DND-41 (cell line): ENCODE data around the gene TYK2.
"Not testable (repeated sequence)": the region's sequence is repeated elsewhere in the genome, so short reads cannot be mapped to it uniquely, and the experiment has no call there.

Experiments
- ATAC-seq: fragments of 200-7000 bp; cut with Tn5 transposase; 3 replicates; pipeline ENCODE4 v1.9.1; 2021; ENCODE audit warnings: low read depth; ENCODE audit not compliant: insufficient read depth
- DNase-seq: peaks from one replicate; pipeline ENCODE4 v3.0.0-alpha.2; 2020
- H2AFZ ChIP-seq: 2 replicates; pipeline ENCODE4 v1.6.0; 2012; ENCODE audit warnings: low read depth, low read length
- H3K27ac ChIP-seq: 2 replicates; pipeline ENCODE4 v1.5.1; 2012; ENCODE audit warnings: low read length, inconsistent platforms
- H3K27me3 ChIP-seq: fragments of 200-600 bp; sonication (generic); 2 replicates; pipeline ENCODE4 v1.6.0; 2012; ENCODE audit warnings: low read length, mild to moderate bottlenecking, inconsistent platforms; ENCODE audit not compliant: insufficient read depth, poor library complexity
- H3K36me3 ChIP-seq: 2 replicates; pipeline ENCODE4 v1.5.1; 2012; ENCODE audit warnings: low read length, inconsistent platforms; ENCODE audit not compliant: insufficient read depth
- H3K4me1 ChIP-seq: 2 replicates; pipeline ENCODE4 v1.5.1; 2012; ENCODE audit warnings: mild to moderate bottlenecking, low read length; ENCODE audit not compliant: insufficient read depth
- H3K4me2 ChIP-seq: 2 replicates; pipeline ENCODE4 v1.6.0; 2012; ENCODE audit warnings: mild to moderate bottlenecking, moderate library complexity, low read length, inconsistent platforms; ENCODE audit not compliant: insufficient read depth
- H3K4me3 ChIP-seq, 2 experiments: fragments of 200-600 bp in 1 of 2; shearing (Covaris generic) in 1 of 2; 2 replicates each; pipeline ENCODE4 v1.5.1; 2012 to 2016; ENCODE audit warnings: inconsistent platforms in 2 of 2, low read length in 2 of 2, mild to moderate bottlenecking in 2 of 2, low read depth in 1 of 2, moderate library complexity in 1 of 2
- H3K79me2 ChIP-seq: 2 replicates; pipeline ENCODE4 v1.6.0; 2012; ENCODE audit warnings: low read length, inconsistent platforms; ENCODE audit not compliant: insufficient read depth
- H3K9ac ChIP-seq: 2 replicates; pipeline ENCODE4 v1.6.0; 2012; ENCODE audit warnings: low read depth, mild to moderate bottlenecking, inconsistent platforms, low read length, moderate library complexity
- H3K9me3 ChIP-seq: 2 replicates; pipeline ENCODE4 v1.5.1; 2012; ENCODE audit warnings: low read length, moderate library complexity, mild to moderate bottlenecking, inconsistent platforms; ENCODE audit not compliant: insufficient read depth, severe bottlenecking
- H4K20me1 ChIP-seq: 2 replicates; pipeline ENCODE4 v1.6.0; 2012; ENCODE audit warnings: low read length; ENCODE audit not compliant: insufficient read depth
- CTCF ChIP-seq: IDR thresholded peaks from 2 replicates; pipeline ENCODE4 v1.5.1; 2012; ENCODE audit warnings: borderline replicate concordance, low read length, moderate library complexity, mild to moderate bottlenecking; ENCODE audit not compliant: poor library complexity, severe bottlenecking; ENCODE audit errors: extremely low read depth
- EZH2 ChIP-seq: IDR thresholded peaks from 3 replicates; pipeline ENCODE4 v1.6.1; 2012; ENCODE audit warnings: borderline replicate concordance, low read depth, mild to moderate bottlenecking, moderate library complexity, low read length, inconsistent platforms; ENCODE audit not compliant: severe bottlenecking

Gene TYK2

GRCh38 chr19:10388957-10389356 lies 8.6 kb upstream of the TYK2 start:
- Histone ChIP-seq H4K20me1 (no peaks in the 10 kb centered on the region; the same call in 1 of the 2 replicates), H3K4me2 (no peak overlapping the region), H3K79me2 (no peaks in the 10 kb centered on the region), H3K36me3 (peaks cover 36% of the 10 kb centered on the region), H3K27me3 (no peaks in the 10 kb centered on the region), H3K4me3 (no peak overlapping the region), H2AFZ (no peak overlapping the region), H3K27ac (no peak overlapping the region), H3K9ac (no peak overlapping the region), H3K9me3 (no peaks in the 10 kb centered on the region), H3K4me1 (no peaks in the 10 kb centered on the region)
- TF ChIP-seq CTCF = peak; percentile 100
- no peak for TF ChIP-seq EZH2
- peak; percentile 72 for ATAC-seq
- peak; percentile 82 for DNase-seq

- no peak overlapping the region for H3K9ac ChIP-seq
- H3K4me3 ChIP-seq = no peak overlapping the region
- H4K20me1 ChIP-seq = no peaks in the 10 kb centered on the region
- H3K27ac ChIP-seq = no peak overlapping the region
- H3K4me1 ChIP-seq = peaks cover 12% of the 10 kb centered on the region
- no peak for DNase-seq
- H3K9me3 ChIP-seq = no peaks in the 10 kb centered on the region
- no peaks in the 10 kb centered on the region; the same call in 1 of the 2 replicates for H3K36me3 ChIP-seq
- no peak overlapping the region for H3K4me2 ChIP-seq
- peaks cover 12% of the 10 kb centered on the region for H3K79me2 ChIP-seq
- no peak for ATAC-seq
- H2AFZ ChIP-seq = no peak overlapping the region
- TF ChIP-seq EZH2 (no peak), CTCF (peak; percentile 4)
- no peaks in the 10 kb centered on the region for H3K27me3 ChIP-seq
These were observed 4.2 kb upstream of the TYK2 start for GRCh38 chr19:10384580-10384979.

GRCh38 chr19:10383223-10383499 lies 2.8 kb upstream of the TYK2 start:
- not testable (repeated sequence) for H3K4me3 ChIP-seq, H3K9me3 ChIP-seq, H3K27me3 ChIP-seq, H3K9ac ChIP-seq, H3K27ac ChIP-seq, H3K4me2 ChIP-seq, ATAC-seq, H2AFZ ChIP-seq, DNase-seq, H4K20me1 ChIP-seq, H3K36me3 ChIP-seq
- Histone ChIP-seq H3K79me2 (peaks cover 23% of the 10 kb centered on the region), H3K4me1 (peaks cover 26% of the 10 kb centered on the region)

- Histone ChIP-seq H3K9me3 (no peaks in the 10 kb centered on the region), H4K20me1 (no peaks in the 10 kb centered on the region), H3K4me3 (peak overlapping the region; percentile 64 to 79; a peak in 3 of 4 replicates), H3K9ac (peak overlapping the region; percentile 85), H3K27ac (peak overlapping the region; percentile 84), H2AFZ (peak overlapping the region; percentile 87), H3K4me2 (peak overlapping the region; percentile 94), H3K27me3 (no peaks in the 10 kb centered on the region), H3K36me3 (peaks cover 21% of the 10 kb centered on the region), H3K4me1 (peaks cover 27% of the 10 kb centered on the region), H3K79me2 (peaks cover 25% of the 10 kb centered on the region)
- DNase-seq (no peak), ATAC-seq (no peak)
- TF ChIP-seq CTCF = no peak
- no peak for TF ChIP-seq EZH2
These were observed 476 bp downstream of the TYK2 start for GRCh38 chr19:10379880-10380312.
